RWPE1 (cell line): ENCODE data around the gene TLR9.
A peak's percentile ranks its signal among the peaks of the same experiment; 100 is the strongest.

Experiments
- CTCF ChIA-PET: fragments of 350-600 bp; sonication (Branson Sonifier 250); formaldehyde crosslinking; extraction: SDS; loops from one replicate; lab custom pipeline; 2021; lab: Yijun Ruan, JAX
- POLR2A ChIA-PET: fragments of 400-600 bp; formaldehyde crosslinking; extraction: SDS; loops from one replicate; lab custom pipeline; 2020; ENCODE audit warnings: antibody characterized with exemption; ENCODE audit not compliant: low non-redundant PET; lab: Yijun Ruan, JAX
- DNase-seq: peaks from one replicate; pipeline ENCODE4 v3.0.0; 2012; ENCODE audit warnings: low spot score
- H3K27ac ChIP-seq: fragments of 450-650 bp; 2 replicates; pipeline ENCODE4 v1.5.1; 2017
- CTCF ChIP-seq: fragments of 450-650 bp; conservative IDR thresholded peaks from 2 replicates; pipeline ENCODE4 v1.5.1; 2017; ENCODE audit warnings: low read depth, mild to moderate bottlenecking

TLR9 gene

GRCh38 chr3:52256622-52257021 lies 31.2 kb upstream of the TLR9 start:
- CTCF ChIA-PET, result interaction anchor here (0.6 to 0.7 kb wide), 2 partner anchors 26 to 255 kb away, joined by 3 read pairs; no protein-coding TSS in a partner anchor

GRCh38 chr3:52256159-52256558 lies 30.7 kb upstream of the TLR9 start:
- no peak overlapping the region for H3K27ac ChIP-seq
- ChIA-PET CTCF (interaction anchor here (0.6 to 0.7 kb wide), 2 partner anchors 25 to 254 kb away, joined by 3 read pairs; no protein-coding TSS in a partner anchor), POLR2A (interaction anchor here (0.6 kb wide), 1 partner anchor 21 kb away, joined by 4 read pairs; no protein-coding TSS in a partner anchor)
- TF ChIP-seq CTCF, result no peak
- DNase-seq, result no peak

More at GRCh38 chr3:52256622-52257021, 31.2 kb upstream of the TLR9 start:
- no peak for TF ChIP-seq CTCF
- DNase-seq, result no peak
- no peak overlapping the region for H3K27ac ChIP-seq
- POLR2A ChIA-PET, result interaction anchor here (0.6 kb wide), 1 partner anchor 21 kb away, joined by 4 read pairs; no protein-coding TSS in a partner anchor

GRCh38 chr3:52254608-52255007 lies 29.2 kb upstream of the TLR9 start:
- DNase-seq, result no peak
- TF ChIP-seq CTCF, result no peak
- peak overlapping the region; percentile 20 for H3K27ac ChIP-seq
- CTCF ChIA-PET, result no interaction called here
- POLR2A ChIA-PET, result no interaction called here

- DNase-seq, result no peak
- TF ChIP-seq CTCF, result no peak
- ChIA-PET POLR2A (interaction anchor here (0.6 kb wide), 1 partner anchor 9 kb away, joined by 3 read pairs; no protein-coding TSS in a partner anchor), CTCF (no interaction called here)
- H3K27ac ChIP-seq, result peak overlapping the region; percentile 64
Observed at GRCh38 chr3:52253314-52254304, 28.2 kb upstream of the TLR9 start.

- peak overlapping the region; percentile 87 for H3K27ac ChIP-seq
- ChIA-PET CTCF (no interaction called here), POLR2A (no interaction called here)
- no peak for DNase-seq
- TF ChIP-seq CTCF, result no peak
Observed at GRCh38 chr3:52250122-52250521, 24.7 kb upstream of the TLR9 start.

- no peak for TF ChIP-seq CTCF
- no peak for DNase-seq
- POLR2A ChIA-PET, result no interaction called here
- CTCF ChIA-PET, result no interaction called here
- H3K27ac ChIP-seq, result peak overlapping the region; percentile 87
Observed at GRCh38 chr3:52249683-52250082, 24.2 kb upstream of the TLR9 start.
